ENCODE data around the gene UFL1. TPM values are rescaled to one million over a fixed set of nuclear protein-coding genes. Genes with fewer than 3 reads are reported as not detected.

The UFL1 gene
- total and polyA plus RNA-seq, 2 donors from 2014 or later: 8.0 to 27.5 TPM

DNA sequence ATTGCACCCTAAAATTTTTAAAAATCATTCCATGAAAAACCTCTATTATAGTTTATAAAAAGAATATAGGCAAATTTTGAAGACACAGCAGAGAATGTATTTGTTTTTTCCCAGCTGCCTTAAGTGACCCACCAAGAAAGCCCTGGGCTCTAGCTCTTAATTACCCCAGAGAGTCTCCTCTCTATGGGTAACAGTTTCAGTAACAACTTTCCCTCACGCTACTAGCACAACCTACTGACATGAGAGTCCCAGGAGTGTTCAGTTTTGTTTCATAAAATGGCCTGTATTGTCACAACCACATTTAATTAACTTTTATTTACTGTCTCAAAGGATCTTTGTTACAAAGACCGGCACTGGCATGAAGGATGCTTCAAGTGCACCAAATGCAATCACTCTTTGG, 82.8 kb downstream of the UFL1 start:
- H3K9me3 ChIP-seq (ENCODE audit: control insufficient read depth in 2 of 3, insufficient read depth in 1 of 3, low read length in 3 of 3): no peaks in the 10 kb centered on the region
- H3K4me1 ChIP-seq (ENCODE audit: control insufficient read depth in 2 of 3, insufficient read depth in 2 of 3, low read depth in 1 of 3, low read length in 3 of 3): no peaks in the 10 kb centered on the region
- no peak for FAIRE-seq
- H3K27me3 ChIP-seq (ENCODE audit: control insufficient read depth, insufficient read depth, low read length): no peaks in the 10 kb centered on the region
- TF ChIP-seq, protein P1, sequence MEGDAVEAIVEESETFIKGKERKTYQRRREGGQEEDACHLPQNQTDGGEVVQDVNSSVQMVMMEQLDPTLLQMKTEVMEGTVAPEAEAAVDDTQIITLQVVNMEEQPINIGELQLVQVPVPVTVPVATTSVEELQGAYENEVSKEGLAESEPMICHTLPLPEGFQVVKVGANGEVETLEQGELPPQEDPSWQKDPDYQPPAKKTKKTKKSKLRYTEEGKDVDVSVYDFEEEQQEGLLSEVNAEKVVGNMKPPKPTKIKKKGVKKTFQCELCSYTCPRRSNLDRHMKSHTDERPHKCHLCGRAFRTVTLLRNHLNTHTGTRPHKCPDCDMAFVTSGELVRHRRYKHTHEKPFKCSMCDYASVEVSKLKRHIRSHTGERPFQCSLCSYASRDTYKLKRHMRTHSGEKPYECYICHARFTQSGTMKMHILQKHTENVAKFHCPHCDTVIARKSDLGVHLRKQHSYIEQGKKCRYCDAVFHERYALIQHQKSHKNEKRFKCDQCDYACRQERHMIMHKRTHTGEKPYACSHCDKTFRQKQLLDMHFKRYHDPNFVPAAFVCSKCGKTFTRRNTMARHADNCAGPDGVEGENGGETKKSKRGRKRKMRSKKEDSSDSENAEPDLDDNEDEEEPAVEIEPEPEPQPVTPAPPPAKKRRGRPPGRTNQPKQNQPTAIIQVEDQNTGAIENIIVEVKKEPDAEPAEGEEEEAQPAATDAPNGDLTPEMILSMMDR (IDR thresholded peaks at IDR 0.05; ENCODE audit: borderline replicate concordance, extremely low read depth, insufficient read depth): no peak
- no peak overlapping the region for H3K9ac ChIP-seq (ENCODE audit: low read length in 3 of 3)
- H3K36me3 ChIP-seq (ENCODE audit: control insufficient read depth in 2 of 3, insufficient read depth in 3 of 3, low read length in 3 of 3): no peaks in the 10 kb centered on the region
- no peak overlapping the region for H3K27ac ChIP-seq (ENCODE audit: low read depth in 2 of 2, low read length in 2 of 2)
- DNase-seq: no peak
- H3K4me3 ChIP-seq (ENCODE audit: low read length in 3 of 3): no peak overlapping the region
- intact Hi-C loops (cut with DNase I): no loop called here

Other genes starting within 250 kb of the UFL1 start
- gene FHL5, start 41.3 kb downstream of the UFL1 start, total RNA-seq: 34.5 TPM
- gene FHL5, start 41.3 kb downstream of the UFL1 start, polyA plus RNA-seq (ENCODE audit: insufficient read depth, low read depth, low replicate concordance): 4.3 TPM

Measured in kidney (tissue), 14 donors.